HCT116 (cell line): Measurements from ENCODE around the gene PPP2CA. TPM values are rescaled to one million over a fixed set of nuclear protein-coding genes. Genes with fewer than 3 reads are reported as not detected.

ENCODE experiments used
- ATAC-seq: fragments of 200-7000 bp; cut with Tn5 transposase; 2 replicates; pipeline ENCODE4 v1.9.1; 2020; ENCODE audit warnings: mild to moderate bottlenecking, moderate library complexity
- BruUV-seq: library from RNA; stranded (reverse); fragments of 400-500 nt; replicated peaks from 2 replicates; lab custom pipeline; 2021; lab: Mats Ljungman, UMichigan
- CTCF ChIA-PET: fragments of 300-600 bp; sonication (Branson Sonifier 250); formaldehyde crosslinking; loops from one replicate; lab custom pipeline; 2021; ENCODE audit warnings: antibody characterized with exemption; lab: Charles Lee
- POLR2A ChIA-PET: fragments of 300-600, 350-600 bp; sonication (Branson Sonifier 250); formaldehyde crosslinking; loops from one replicate; lab custom pipeline; 2021; ENCODE audit warnings: antibody characterized with exemption; lab: Charles Lee
- RAD21 ChIA-PET, 2 experiments: fragments of 300-600 bp; sonication (Branson Sonifier 250); formaldehyde crosslinking; loops; one replicate each; lab custom pipeline; 2023; ENCODE audit warnings: low total read pairs in 2 of 2; ENCODE audit not compliant: uncharacterized antibody in 2 of 2, unreplicated experiment in 2 of 2, low non-redundant PET in 1 of 2; lab: Charles Lee
- DNase-seq: peaks from one replicate; pipeline ENCODE4 v3.0.0-alpha.2; 2010; ENCODE audit warnings: low read depth, low spot score
- H2AFZ ChIP-seq: fragments of 200-600 bp; shearing (Covaris generic), sonication (generic); 2 replicates; pipeline ENCODE4 v1.6.1; 2017; ENCODE audit warnings: low read depth, mixed run types, mixed read lengths, antibody characterized with exemption, low read length; ENCODE audit not compliant: poor library complexity, severe bottlenecking
- H3K27ac ChIP-seq: 2 replicates; pipeline ENCODE4 v1.5.1; 2012; ENCODE audit warnings: low read depth, low read length
- H3K27me3 ChIP-seq: fragments of 200-600 bp; sonication (generic); 2 replicates; pipeline ENCODE4 v1.6.1; 2016; ENCODE audit warnings: mixed run types, low read length, mixed read lengths; ENCODE audit not compliant: insufficient read depth
- H3K36me3 ChIP-seq, 2 experiments: fragments of 200-500 bp in 1 of 2; fragments of 200-600 bp in 1 of 2; sonication (Bioruptor generic) in 1 of 2; sonication (generic) in 1 of 2; 2 replicates each; pipeline versions ENCODE4 v1.5.1 to v1.6.1; 2014 to 2016; ENCODE audit warnings: low read length in 2 of 2, inconsistent platforms in 1 of 2, mixed read lengths in 1 of 2, mixed run types in 1 of 2; ENCODE audit not compliant: insufficient read depth in 2 of 2, control insufficient read depth in 1 of 2
- H3K4me1 ChIP-seq, 2 experiments: fragments of 200-600 bp in 1 of 2; sonication (generic) in 1 of 2; 2 replicates each; pipeline versions ENCODE4 v1.5.1 to v1.6.1; 2012 to 2017; ENCODE audit warnings: low read length in 2 of 2, inconsistent platforms in 1 of 2, mild to moderate bottlenecking in 1 of 2, mixed read lengths in 1 of 2, mixed run types in 1 of 2, moderate library complexity in 1 of 2; ENCODE audit not compliant: insufficient read depth in 2 of 2, control insufficient read depth in 1 of 2
- H3K4me2 ChIP-seq: fragments of 200-600 bp; sonication (generic); 2 replicates; pipeline ENCODE4 v1.6.1; 2017; ENCODE audit warnings: mixed run types, low read length, mixed read lengths
- H3K4me3 ChIP-seq, 2 experiments: fragments of 200-600 bp in 1 of 2; sonication (generic) in 1 of 2; replicated peaks in 1 of 2; 2 replicates each; pipeline ENCODE4 v1.5.1; 2011 to 2016; ENCODE audit warnings: low read length in 2 of 2, control low read depth in 1 of 2, low read depth in 1 of 2, mild to moderate bottlenecking in 1 of 2, mixed read lengths in 1 of 2, mixed run types in 1 of 2
- H3K79me2 ChIP-seq: fragments of 200-600 bp; sonication (generic); 2 replicates; pipeline ENCODE4 v1.6.1; 2017; ENCODE audit warnings: mild to moderate bottlenecking, mixed run types, low read length, moderate library complexity, mixed read lengths; ENCODE audit not compliant: insufficient read depth
- H3K9ac ChIP-seq: fragments of 200-600 bp; sonication (generic); 2 replicates; pipeline ENCODE4 v1.6.1; 2016; ENCODE audit warnings: low read length, mixed read lengths
- H3K9me2 ChIP-seq: fragments of 200-600 bp; sonication (generic), shearing (Covaris generic); 2 replicates; pipeline ENCODE4 v1.6.1; 2017; ENCODE audit warnings: mixed run types, mild to moderate bottlenecking, moderate library complexity; ENCODE audit not compliant: insufficient read depth
- H3K9me3 ChIP-seq, 2 experiments: fragments of 200-500 bp in 1 of 2; fragments of 200-600 bp in 1 of 2; sonication (Bioruptor generic) in 1 of 2; sonication (generic) in 1 of 2; 2 replicates each; pipeline ENCODE4 v1.6.1; 2014 to 2017; ENCODE audit warnings: low read length in 2 of 2, mixed read lengths in 2 of 2, inconsistent platforms in 1 of 2, low read depth in 1 of 2, mild to moderate bottlenecking in 1 of 2, mixed run types in 1 of 2, moderate library complexity in 1 of 2; ENCODE audit not compliant: control insufficient read depth in 1 of 2, insufficient read depth in 1 of 2
- H4K20me1 ChIP-seq: fragments of 200-600 bp; sonication (generic), shearing (Covaris generic); 2 replicates; pipeline ENCODE4 v1.6.1; 2017; ENCODE audit warnings: mixed run types, mild to moderate bottlenecking, moderate library complexity; ENCODE audit not compliant: insufficient read depth
- POLR2AphosphoS5 ChIP-seq: IDR thresholded peaks from 2 replicates; pipeline ENCODE4 v1.6.1; 2011; ENCODE audit warnings: mild to moderate bottlenecking, low read depth, low read length, moderate library complexity
- TCF7L2 ChIP-seq: IDR thresholded peaks from 2 replicates; pipeline ENCODE4 v1.7.0; 2011; ENCODE audit warnings: borderline replicate concordance, inconsistent platforms; ENCODE audit not compliant: insufficient read depth, insufficient read length; ENCODE audit errors: extremely low read depth
- intact Hi-C: fragments of 100-400 bp; cut with micrococcal nuclease; formaldehyde crosslinking; loops from 2 replicates; pipeline ENCODE4 v1.10.0; 2022
- total RNA-seq: library from RNA; stranded (reverse); gene quantifications from one replicate; pipeline ENCODE4 v1.2.1, GENCODE V29; 2021; ENCODE audit not compliant: unreplicated experiment
- TF ChIP-seq, protein P1 (sequence below): IDR thresholded peaks from 2 replicates; pipeline ENCODE4 v1.6.1; 2011; ENCODE audit warnings: mild to moderate bottlenecking, low read length, moderate library complexity; ENCODE audit not compliant: insufficient replicate concordance; ENCODE audit errors: extremely low read depth

PPP2CA gene
- total RNA-seq, 1 experiment from 2014 or later: 167 TPM

GRCh38 chr5:134175921-134176510 is 49.9 kb downstream of the PPP2CA start:
- intact Hi-C loops: no loop called here
- no peak for DNase-seq

More at GRCh38 chr5:134175921-134176510, 49.9 kb downstream of the PPP2CA start:
- ATAC-seq: peak; percentile 10
- Histone ChIP-seq H3K79me2 (peaks cover 56% of the 10 kb centered on the region), H3K27ac (peak overlapping the region; percentile 96), H3K4me2 (peak overlapping the region; percentile 100), H3K4me3 (peak overlapping the region; percentile 78 to 84), H3K36me3 (peaks cover 16 to 20% of the 10 kb centered on the region in 2 experiments), H3K9me2 (no peaks in the 10 kb centered on the region), H3K9me3 (no peaks in the 10 kb centered on the region), H3K27me3 (no peaks in the 10 kb centered on the region), H3K9ac (peak overlapping the region; percentile 94), H2AFZ (no peak overlapping the region), H4K20me1 (peaks cover 11% of the 10 kb centered on the region; the same call in 1 of the 2 replicates), H3K4me1 (peaks cover 14 to 18% of the 10 kb centered on the region in 2 experiments)
- ChIA-PET POLR2A (interaction anchor here (0.7 to 2.4 kb wide), 6 partner anchors 15 to 77 kb away, joined by 3 to 10 read pairs (median 3); no protein-coding TSS in a partner anchor), CTCF (interaction anchor here (0.7 to 1.5 kb wide), 2 partner anchors 36 to 113 kb away, joined by 3 read pairs; no protein-coding TSS in a partner anchor), RAD21 (interaction anchor here in 1 of 2 experiments (0.5 kb wide), 1 partner anchor 170 kb away, joined by 6 read pairs; no protein-coding TSS in a partner anchor)
- TF ChIP-seq, protein P1, sequence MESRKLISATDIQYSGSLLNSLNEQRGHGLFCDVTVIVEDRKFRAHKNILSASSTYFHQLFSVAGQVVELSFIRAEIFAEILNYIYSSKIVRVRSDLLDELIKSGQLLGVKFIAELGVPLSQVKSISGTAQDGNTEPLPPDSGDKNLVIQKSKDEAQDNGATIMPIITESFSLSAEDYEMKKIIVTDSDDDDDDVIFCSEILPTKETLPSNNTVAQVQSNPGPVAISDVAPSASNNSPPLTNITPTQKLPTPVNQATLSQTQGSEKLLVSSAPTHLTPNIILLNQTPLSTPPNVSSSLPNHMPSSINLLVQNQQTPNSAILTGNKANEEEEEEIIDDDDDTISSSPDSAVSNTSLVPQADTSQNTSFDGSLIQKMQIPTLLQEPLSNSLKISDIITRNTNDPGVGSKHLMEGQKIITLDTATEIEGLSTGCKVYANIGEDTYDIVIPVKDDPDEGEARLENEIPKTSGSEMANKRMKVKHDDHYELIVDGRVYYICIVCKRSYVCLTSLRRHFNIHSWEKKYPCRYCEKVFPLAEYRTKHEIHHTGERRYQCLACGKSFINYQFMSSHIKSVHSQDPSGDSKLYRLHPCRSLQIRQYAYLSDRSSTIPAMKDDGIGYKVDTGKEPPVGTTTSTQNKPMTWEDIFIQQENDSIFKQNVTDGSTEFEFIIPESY: no peak
- TF ChIP-seq POLR2AphosphoS5: no peak
- peak; percentile 45 for TF ChIP-seq TCF7L2
- no TSS peak for BruUV-seq
